Kidney (tissue), 14 donors: ENCODE data around the gene SMOC1. TPM values are rescaled to one million over a fixed set of nuclear protein-coding genes. Genes with fewer than 3 reads are reported as not detected.
A peak's percentile ranks its signal among the peaks of the same experiment; 100 is the strongest.

Source experiments
- DNase-seq, 5 donors: peaks; one replicate each; pipeline ENCODE4 v3.0.0-alpha.2; 2013 to 2020
- FAIRE-seq: peaks from 2 replicates; lab custom pipeline; 2012; peaks lifted over from hg19 to GRCh38; lab: Jason Lieb, UNC
- H3K27ac ChIP-seq, 2 donors: one replicate each; pipeline ENCODE4 v1.7.0; 2013; ENCODE audit warnings: low read depth in 2 of 2, low read length in 2 of 2, inconsistent platforms in 1 of 2
- H3K27me3 ChIP-seq: one replicate; pipeline ENCODE4 v1.7.1; 2013; ENCODE audit warnings: low read length, inconsistent platforms; ENCODE audit not compliant: control insufficient read depth, insufficient read depth
- H3K36me3 ChIP-seq, 3 donors: one replicate each; pipeline versions ENCODE4 v1.7.0 to v1.7.1; 2013; ENCODE audit warnings: low read length in 3 of 3, control low read depth in 1 of 3, inconsistent platforms in 1 of 3; ENCODE audit not compliant: insufficient read depth in 3 of 3, control insufficient read depth in 2 of 3
- H3K4me1 ChIP-seq, 3 donors: one replicate each; pipeline versions ENCODE4 v1.7.0 to v1.7.1; 2013; ENCODE audit warnings: low read length in 3 of 3, inconsistent platforms in 1 of 3, low read depth in 1 of 3; ENCODE audit not compliant: control insufficient read depth in 2 of 3, insufficient read depth in 2 of 3
- H3K4me3 ChIP-seq, 3 donors: one replicate each; pipeline versions ENCODE4 v1.7.0 to v1.8.1; 2013; ENCODE audit warnings: low read length in 3 of 3, control low read depth in 1 of 3, inconsistent platforms in 1 of 3
- H3K9ac ChIP-seq, 3 donors: one replicate each; pipeline versions ENCODE4 v1.7.0 to v1.7.1; 2013; ENCODE audit warnings: low read length in 3 of 3, control low read depth in 1 of 3, inconsistent platforms in 1 of 3
- H3K9me3 ChIP-seq, 3 donors: one replicate each; pipeline versions ENCODE4 v1.7.0 to v1.7.1; 2013; ENCODE audit warnings: low read length in 3 of 3, control low read depth in 1 of 3, inconsistent platforms in 1 of 3; ENCODE audit not compliant: control insufficient read depth in 2 of 3, insufficient read depth in 1 of 3
- intact Hi-C: fragments of 100-400 bp; cut with DNase I; formaldehyde crosslinking; loops from one replicate; pipeline ENCODE4 v1.11.1; 2022
- polyA plus RNA-seq: library from polyadenylated mRNA; stranded (reverse); fragments of 350-450 nt; fragmentation: Illumina TruSeq; extraction: RNeasy Lipid Tissue Mini Kit (QIAGEN cat#74804); gene quantifications from one replicate; pipeline ENCODE4 v1.2.3, GENCODE V29; 2014; ENCODE audit warnings: low read depth, low replicate concordance; ENCODE audit not compliant: insufficient read depth
- total RNA-seq: library from RNA; stranded (reverse); fragmentation: NEBNext Ultra II Directional; extraction: Animal tissue kit (Norgen Biotek cat#: 25700); gene quantifications from one replicate; pipeline ENCODE4 v1.2.1, GENCODE V29; 2021
- TF ChIP-seq, protein P1 (sequence below): IDR thresholded peaks from 3 replicates; pipeline ENCODE4 v1.5.1; 2012; ENCODE audit warnings: mild to moderate bottlenecking, moderate library complexity, borderline replicate concordance; ENCODE audit not compliant: insufficient read depth; ENCODE audit errors: extremely low read depth
- donor health status: control.
- donor health status: control.
- donor health status: control.
- donor health status: control.
- donor health status: control.
- donor health status: DM: yes; HTN: yes; CAD: no.
- donor health status: Normal renal cell carcinoma (clear cell type).

SMOC1 gene
- total and polyA plus RNA-seq, 2 donors from 2014 or later, result 1.2 to 2.8 TPM

DNA sequence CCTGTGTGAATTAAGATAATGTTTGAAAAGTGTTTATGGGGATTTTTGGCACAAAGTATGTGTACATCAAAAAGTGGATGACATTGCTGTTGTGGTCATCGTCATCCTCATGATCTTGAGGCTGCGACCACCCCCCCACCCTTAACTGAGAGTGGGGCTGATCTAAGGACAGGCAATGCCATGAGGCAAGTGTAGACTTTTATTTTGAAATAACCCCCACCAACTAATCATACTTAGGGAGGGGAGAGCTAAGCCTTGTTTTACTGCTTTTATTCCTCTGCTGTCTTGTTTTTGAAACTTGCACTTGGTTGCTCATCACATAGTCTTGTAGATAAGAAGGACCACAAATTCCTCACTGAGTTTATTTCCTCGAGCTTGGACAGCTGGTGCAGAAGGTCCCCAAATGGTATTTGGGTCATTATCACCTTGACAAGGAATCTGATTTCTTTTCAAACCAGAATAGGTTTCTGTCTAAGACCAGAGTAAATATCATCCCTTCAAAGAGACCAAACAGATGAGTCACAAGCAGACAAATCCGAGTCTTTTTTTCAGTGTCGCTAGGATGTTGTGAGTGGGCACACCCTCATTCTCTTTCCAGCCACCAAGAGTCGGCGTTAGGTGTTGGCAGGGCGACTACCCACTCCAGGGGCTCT lies 23.9 kb upstream of the SMOC1 start:
- H3K4me3 ChIP-seq, result no peak overlapping the region
- H3K4me1 ChIP-seq, result no peaks in the 10 kb centered on the region
- FAIRE-seq (no peak), DNase-seq (no peak)
- H3K27me3 ChIP-seq, result no peaks in the 10 kb centered on the region
- intact Hi-C loops, result no loop called here
- TF ChIP-seq, protein P1, sequence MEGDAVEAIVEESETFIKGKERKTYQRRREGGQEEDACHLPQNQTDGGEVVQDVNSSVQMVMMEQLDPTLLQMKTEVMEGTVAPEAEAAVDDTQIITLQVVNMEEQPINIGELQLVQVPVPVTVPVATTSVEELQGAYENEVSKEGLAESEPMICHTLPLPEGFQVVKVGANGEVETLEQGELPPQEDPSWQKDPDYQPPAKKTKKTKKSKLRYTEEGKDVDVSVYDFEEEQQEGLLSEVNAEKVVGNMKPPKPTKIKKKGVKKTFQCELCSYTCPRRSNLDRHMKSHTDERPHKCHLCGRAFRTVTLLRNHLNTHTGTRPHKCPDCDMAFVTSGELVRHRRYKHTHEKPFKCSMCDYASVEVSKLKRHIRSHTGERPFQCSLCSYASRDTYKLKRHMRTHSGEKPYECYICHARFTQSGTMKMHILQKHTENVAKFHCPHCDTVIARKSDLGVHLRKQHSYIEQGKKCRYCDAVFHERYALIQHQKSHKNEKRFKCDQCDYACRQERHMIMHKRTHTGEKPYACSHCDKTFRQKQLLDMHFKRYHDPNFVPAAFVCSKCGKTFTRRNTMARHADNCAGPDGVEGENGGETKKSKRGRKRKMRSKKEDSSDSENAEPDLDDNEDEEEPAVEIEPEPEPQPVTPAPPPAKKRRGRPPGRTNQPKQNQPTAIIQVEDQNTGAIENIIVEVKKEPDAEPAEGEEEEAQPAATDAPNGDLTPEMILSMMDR, result no peak
- H3K9me3 ChIP-seq, result no peaks in the 10 kb centered on the region
- H3K36me3 ChIP-seq, result no peaks in the 10 kb centered on the region
- no peak overlapping the region for H3K27ac ChIP-seq
- H3K9ac ChIP-seq, result no peak overlapping the region

DNA sequence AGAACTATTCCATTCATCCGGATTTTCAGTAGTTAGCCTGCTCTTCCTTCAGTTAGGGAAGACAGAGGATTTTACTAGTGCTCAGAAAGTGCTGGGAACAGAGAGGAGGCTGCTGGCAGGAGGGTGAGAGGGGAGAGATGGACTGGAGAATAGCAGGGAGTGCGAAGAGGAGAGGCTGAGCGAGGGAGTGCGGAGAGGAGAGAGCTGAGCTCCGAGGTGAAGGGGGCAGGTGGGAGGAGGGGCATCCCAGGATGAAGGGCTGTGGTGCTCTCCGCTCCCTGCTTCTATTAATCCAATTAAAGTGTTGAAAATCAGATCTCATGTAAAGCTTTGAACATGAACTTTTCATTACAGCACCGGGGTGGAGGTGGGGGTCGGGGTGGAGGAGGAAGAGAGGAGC lies 20.4 kb upstream of the SMOC1 start:
- FAIRE-seq, result no peak
- TF ChIP-seq, protein P1, result no peak

DNA sequence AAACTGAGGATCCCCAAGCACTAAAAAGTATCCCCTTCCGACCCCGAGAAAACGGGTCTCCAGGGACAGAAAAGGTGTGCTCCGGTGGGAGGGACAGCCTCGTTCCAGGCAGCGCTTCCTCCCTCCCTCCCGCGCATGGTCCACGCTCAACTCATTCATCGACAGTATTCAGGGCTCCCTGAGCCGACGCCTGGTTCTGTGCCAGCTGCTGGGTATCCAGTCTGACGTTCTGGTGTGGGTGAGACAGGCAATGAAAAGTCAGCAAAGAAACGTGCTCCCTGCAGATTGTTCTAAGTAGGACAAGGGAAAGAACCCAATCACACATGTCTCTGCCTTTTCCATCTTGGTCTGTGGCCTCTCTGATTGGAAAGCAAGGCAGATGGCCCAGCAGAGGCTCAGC lies 19.6 kb upstream of the SMOC1 start:
- no peak overlapping the region for H3K9ac ChIP-seq
- no peak overlapping the region for H3K27ac ChIP-seq
- no peak for FAIRE-seq
- H3K9me3 ChIP-seq, result no peaks in the 10 kb centered on the region
- no peaks in the 10 kb centered on the region for H3K4me1 ChIP-seq
- no peak overlapping the region for H3K4me3 ChIP-seq
- intact Hi-C loops, result no loop called here
- TF ChIP-seq, protein P1, result no peak
- no peaks in the 10 kb centered on the region for H3K27me3 ChIP-seq
- H3K36me3 ChIP-seq, result no peaks in the 10 kb centered on the region
- no peak for DNase-seq

More for the DNA sequence above, 20.4 kb upstream of the SMOC1 start:
- intact Hi-C loops, result no loop called here
- Histone ChIP-seq H3K9ac (no peak overlapping the region), H3K4me1 (no peaks in the 10 kb centered on the region), H3K9me3 (no peaks in the 10 kb centered on the region), H3K4me3 (no peak overlapping the region), H3K27ac (no peak overlapping the region), H3K27me3 (no peaks in the 10 kb centered on the region), H3K36me3 (no peaks in the 10 kb centered on the region)
- no peak for DNase-seq

DNA sequence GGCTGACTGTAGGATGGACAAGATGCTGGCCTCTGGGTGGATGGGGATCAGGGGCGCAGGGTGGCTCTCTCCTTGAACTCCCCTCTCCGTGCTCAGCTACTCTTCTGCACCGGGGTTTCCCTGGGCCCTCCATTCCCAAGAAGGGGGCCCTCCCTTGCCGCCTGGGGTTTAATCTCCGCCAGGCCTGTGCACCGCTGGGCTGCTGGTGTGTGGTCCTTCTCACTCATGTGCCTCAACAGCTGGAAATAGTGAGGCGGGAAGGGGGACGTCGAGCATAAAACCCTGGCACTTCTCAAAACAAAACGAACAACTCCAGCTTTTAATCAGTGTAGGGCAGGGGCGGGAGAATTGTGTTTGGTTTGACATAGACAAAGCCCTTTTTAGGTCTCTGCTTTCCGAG lies 19.0 kb upstream of the SMOC1 start:
- peak in 1 of 5 donors; percentile 63 for DNase-seq
- H3K9ac ChIP-seq, result no peak overlapping the region
- peaks cover 0 to 3% (median 0%) of the 10 kb centered on the region in 3 donors for H3K9me3 ChIP-seq

More for the DNA sequence above, 19.0 kb upstream of the SMOC1 start:
- Histone ChIP-seq H3K4me3 (no peak overlapping the region), H3K36me3 (no peaks in the 10 kb centered on the region), H3K4me1 (no peaks in the 10 kb centered on the region), H3K27ac (no peak overlapping the region), H3K27me3 (no peaks in the 10 kb centered on the region)
- intact Hi-C loops, result no loop called here
- FAIRE-seq, result no peak
- TF ChIP-seq, protein P1, result no peak
